H1 (cell line): ENCODE data around the gene ACTR8.

Experiments used
- CHD2 ChIP-seq: IDR thresholded peaks from 2 replicates; pipeline ENCODE4 v1.6.1; 2012; ENCODE audit warnings: low read length, improper control_type of control experiment
- CREB1 ChIP-seq: IDR thresholded peaks from 2 replicates; pipeline ENCODE4 v1.6.1; 2012; ENCODE audit warnings: inconsistent platforms
- HDAC6 ChIP-seq: IDR thresholded peaks from one replicate; pipeline ENCODE4 v1.7.1; 2012; ENCODE audit warnings: low read depth, mild to moderate bottlenecking, inconsistent platforms, low read length, moderate library complexity
- JUN ChIP-seq: IDR thresholded peaks from 2 replicates; pipeline ENCODE4 v1.6.1; 2011; ENCODE audit warnings: low read depth, mild to moderate bottlenecking, improper control_type of control experiment, low read length
- MAFK ChIP-seq: IDR thresholded peaks from 2 replicates; pipeline ENCODE4 v1.6.1; 2012; ENCODE audit warnings: low read depth, mild to moderate bottlenecking, improper control_type of control experiment, low read length
- POLR2A ChIP-seq, 2 experiments: IDR thresholded peaks; 1 replicate in 1 of 2; 2 replicates in 1 of 2; pipeline ENCODE4 v1.6.1; 2011; ENCODE audit warnings: low read depth in 2 of 2, low read length in 2 of 2, mild to moderate bottlenecking in 2 of 2; ENCODE audit errors: control extremely low read depth in 1 of 2
- RAD21 ChIP-seq, 2 experiments: IDR thresholded peaks in 1 of 2; conservative IDR thresholded peaks in 1 of 2; 2 replicates each; pipeline ENCODE4 v1.6.1; 2011; ENCODE audit warnings: low read depth in 2 of 2, low read length in 2 of 2, improper control_type of control experiment in 1 of 2, inconsistent platforms in 1 of 2, mild to moderate bottlenecking in 1 of 2, moderate library complexity in 1 of 2
- RBBP5 ChIP-seq: IDR thresholded peaks from 2 replicates; pipeline ENCODE4 v1.7.1; 2012; ENCODE audit warnings: low read depth, mild to moderate bottlenecking, inconsistent platforms, low read length, moderate library complexity, borderline replicate concordance
- RNF2 ChIP-seq: fragments of 200-900, 300-1000 bp; sonication (generic); IDR thresholded peaks from 2 replicates; pipeline ENCODE4 v1.7.1; 2016; ENCODE audit warnings: borderline replicate concordance, low read depth, mild to moderate bottlenecking, antibody characterized with exemption, low read length; ENCODE audit not compliant: poor library complexity, severe bottlenecking; ENCODE audit errors: missing control alignments
- SP2 ChIP-seq: IDR thresholded peaks from 2 replicates; pipeline ENCODE4 v1.6.1; 2012; ENCODE audit warnings: mild to moderate bottlenecking, low read length, inconsistent platforms
- SUZ12 ChIP-seq: fragments of 200-600 bp; sonication (generic); IDR thresholded peaks from 2 replicates; pipeline ENCODE4 v1.6.1; 2012; ENCODE audit warnings: mild to moderate bottlenecking, inconsistent platforms, low read length, moderate library complexity, mixed read lengths
- TF ChIP-seq, protein P1 (sequence below), 3 experiments: IDR thresholded peaks; 1 replicate in 2 of 3; 2 replicates in 1 of 3; pipeline versions ENCODE4 v1.5.1 to v1.6.1; 2011; ENCODE audit warnings: low read length in 3 of 3, mild to moderate bottlenecking in 3 of 3, inconsistent platforms in 2 of 3, low read depth in 1 of 3, moderate library complexity in 1 of 3; ENCODE audit not compliant: insufficient read depth in 1 of 3; ENCODE audit errors: control extremely low read depth in 1 of 3
- TF ChIP-seq, protein P2 (sequence below): IDR thresholded peaks from 2 replicates; pipeline ENCODE4 v1.6.1; 2012; ENCODE audit warnings: low read length, inconsistent platforms
- TF ChIP-seq, protein P3 (sequence below): IDR thresholded peaks from 2 replicates; pipeline ENCODE4 v1.6.1; 2011; ENCODE audit warnings: low read depth, mild to moderate bottlenecking, low read length; ENCODE audit not compliant: insufficient read depth

DNA sequence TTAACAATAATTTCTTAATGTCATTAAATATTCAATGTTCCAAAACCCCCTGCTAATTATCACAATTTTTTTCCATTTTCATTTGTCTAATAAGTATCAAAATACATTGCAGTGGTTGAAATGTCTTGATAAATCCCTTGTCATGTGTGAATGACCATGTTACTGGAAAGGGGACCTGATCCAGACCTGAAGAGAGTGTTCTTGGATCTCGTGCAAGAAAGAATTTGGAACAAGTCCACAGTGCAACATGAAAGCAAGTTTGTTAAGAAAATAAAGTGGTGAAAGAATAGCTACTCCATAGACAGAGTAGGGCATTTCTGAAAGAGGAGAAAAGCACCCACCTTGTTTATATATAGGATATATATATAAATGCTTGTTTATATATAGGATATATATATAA lies 20.1 kb upstream of the ACTR8 start:
- TF ChIP-seq RBBP5 (no peak), RNF2 (no peak), CHD2 (no peak), RAD21 (IDR thresholded peaks at IDR 0.05 in 1 of 2, conservative IDR thresholded peaks at IDR 0.05 in 1 of 2; ENCODE audit: low read depth in 2 of 2, low read length in 2 of 2) (no peak), POLR2A (IDR thresholded peaks at IDR 0.05; ENCODE audit: control extremely low read depth in 1 of 2, low read depth in 2 of 2, low read length in 2 of 2) (no peak), MAFK (no peak), SP2 (no peak), CREB1 (no peak), JUN (no peak), HDAC6 (no peak), SUZ12 (no peak)
- TF ChIP-seq, protein P1, sequence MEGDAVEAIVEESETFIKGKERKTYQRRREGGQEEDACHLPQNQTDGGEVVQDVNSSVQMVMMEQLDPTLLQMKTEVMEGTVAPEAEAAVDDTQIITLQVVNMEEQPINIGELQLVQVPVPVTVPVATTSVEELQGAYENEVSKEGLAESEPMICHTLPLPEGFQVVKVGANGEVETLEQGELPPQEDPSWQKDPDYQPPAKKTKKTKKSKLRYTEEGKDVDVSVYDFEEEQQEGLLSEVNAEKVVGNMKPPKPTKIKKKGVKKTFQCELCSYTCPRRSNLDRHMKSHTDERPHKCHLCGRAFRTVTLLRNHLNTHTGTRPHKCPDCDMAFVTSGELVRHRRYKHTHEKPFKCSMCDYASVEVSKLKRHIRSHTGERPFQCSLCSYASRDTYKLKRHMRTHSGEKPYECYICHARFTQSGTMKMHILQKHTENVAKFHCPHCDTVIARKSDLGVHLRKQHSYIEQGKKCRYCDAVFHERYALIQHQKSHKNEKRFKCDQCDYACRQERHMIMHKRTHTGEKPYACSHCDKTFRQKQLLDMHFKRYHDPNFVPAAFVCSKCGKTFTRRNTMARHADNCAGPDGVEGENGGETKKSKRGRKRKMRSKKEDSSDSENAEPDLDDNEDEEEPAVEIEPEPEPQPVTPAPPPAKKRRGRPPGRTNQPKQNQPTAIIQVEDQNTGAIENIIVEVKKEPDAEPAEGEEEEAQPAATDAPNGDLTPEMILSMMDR (IDR thresholded peaks at IDR 0.05; ENCODE audit: control extremely low read depth in 1 of 3, insufficient read depth in 1 of 3, low read depth in 1 of 3, low read length in 3 of 3), result no peak
- TF ChIP-seq, protein P2, sequence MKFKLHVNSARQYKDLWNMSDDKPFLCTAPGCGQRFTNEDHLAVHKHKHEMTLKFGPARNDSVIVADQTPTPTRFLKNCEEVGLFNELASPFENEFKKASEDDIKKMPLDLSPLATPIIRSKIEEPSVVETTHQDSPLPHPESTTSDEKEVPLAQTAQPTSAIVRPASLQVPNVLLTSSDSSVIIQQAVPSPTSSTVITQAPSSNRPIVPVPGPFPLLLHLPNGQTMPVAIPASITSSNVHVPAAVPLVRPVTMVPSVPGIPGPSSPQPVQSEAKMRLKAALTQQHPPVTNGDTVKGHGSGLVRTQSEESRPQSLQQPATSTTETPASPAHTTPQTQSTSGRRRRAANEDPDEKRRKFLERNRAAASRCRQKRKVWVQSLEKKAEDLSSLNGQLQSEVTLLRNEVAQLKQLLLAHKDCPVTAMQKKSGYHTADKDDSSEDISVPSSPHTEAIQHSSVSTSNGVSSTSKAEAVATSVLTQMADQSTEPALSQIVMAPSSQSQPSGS, result no peak
- TF ChIP-seq, protein P3, sequence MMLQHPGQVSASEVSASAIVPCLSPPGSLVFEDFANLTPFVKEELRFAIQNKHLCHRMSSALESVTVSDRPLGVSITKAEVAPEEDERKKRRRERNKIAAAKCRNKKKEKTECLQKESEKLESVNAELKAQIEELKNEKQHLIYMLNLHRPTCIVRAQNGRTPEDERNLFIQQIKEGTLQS, result no peak
